Right lobe of liver (tissue), 6 donors: ENCODE measurements around the gene CEP20. TPM values are rescaled to one million over a fixed set of nuclear protein-coding genes. Genes with fewer than 3 reads are reported as not detected.

ENCODE experiments used
- ATAC-seq, 4 donors: fragments of 200-7000 bp; cut with Tn5 transposase; one replicate each; pipeline ENCODE4 v1.9.1; 2020; ENCODE audit warnings: mild to moderate bottlenecking in 4 of 4, moderate library complexity in 4 of 4
- DNase-seq, 3 donors: peaks; one replicate each; pipeline ENCODE4 v3.0.0-alpha.2; 2020
- H3K27ac ChIP-seq, 3 donors: fragments of 200-600 bp; one replicate each; pipeline ENCODE4 v1.8.0; 2022
- H3K27me3 ChIP-seq, 2 donors: fragments of 200-600 bp; one replicate each; pipeline ENCODE4 v1.8.0; 2022
- H3K36me3 ChIP-seq, 4 donors: fragments of 200-600 bp; sonication (generic) in 1 of 4; one replicate each; pipeline versions ENCODE4 v1.5.1 to v1.8.0; 2017 to 2022; ENCODE audit warnings: control low read depth in 1 of 4
- H3K4me1 ChIP-seq, 4 donors: fragments of 200-600 bp; sonication (generic) in 1 of 4; one replicate each; pipeline versions ENCODE4 v1.5.1 to v1.8.0; 2017 to 2022; ENCODE audit warnings: control low read depth in 1 of 4
- H3K4me3 ChIP-seq, 3 donors: fragments of 200-600 bp; one replicate each; pipeline ENCODE4 v1.8.0; 2022
- H3K9me3 ChIP-seq, 4 donors: fragments of 200-600 bp; sonication (generic) in 1 of 4; one replicate each; pipeline versions ENCODE4 v1.5.1 to v1.8.0; 2017 to 2022; ENCODE audit warnings: control low read depth in 1 of 4
- CTCF ChIP-seq, 4 donors: fragments of 200-600 bp in 3 of 4; fragments of 450-650 bp in 1 of 4; IDR thresholded peaks; one replicate each; pipeline versions ENCODE4 v1.5.1 to v1.8.0; 2016 to 2022; ENCODE audit warnings: antibody characterized with exemption in 4 of 4, mild to moderate bottlenecking in 2 of 4
- POLR2A ChIP-seq: fragments of 450-650 bp; IDR thresholded peaks from one replicate; pipeline ENCODE4 v1.6.1; 2017; ENCODE audit warnings: antibody characterized with exemption, mild to moderate bottlenecking
- WGBS: methylation state at CpG from one replicate; pipeline ENCODE4 v1.1.6; 2018; ENCODE audit warnings: low coverage, low lambda C conversion rate; ENCODE audit not compliant: insufficient coverage; ENCODE audit errors: missing lambda C conversion rate; 5-methylcytosine and 5-hydroxymethylcytosine counted together
- intact Hi-C, 2 donors: fragments of 100-400 bp; cut with DNase I; formaldehyde crosslinking; loops; one replicate each; pipeline versions ENCODE4 v1.11.2 to v1.14.1; 2022
- total RNA-seq, 6 experiments: library from RNA; depleted of rRNA in 2 of 6; stranded (reverse); fragments of >200 nt in 2 of 6; fragmentation: NEBNext Ultra II Directional in 3 of 6; extraction: Animal tissue kit (Norgen Biotek cat#: 25700) in 3 of 6; gene quantifications; one replicate each; pipeline versions ENCODE4 v1.1.0 to v1.2.4, GENCODE V29; 2016 to 2023
- donor health status: DM: no; HTN: yes; CAD: no.
- donor health status: DM: no; HTN: no; CAD: no.
- donor health status: DM: no; HTN: no; CAD: no.
- donor health status: DM: no; HTN: yes; CAD: no.
- donor health status: DM: no; HTN: yes; CAD: no.

The CEP20 gene
- total RNA-seq, 6 experiments from 2014 or later: 13.3 to 28.3 (median 18.3) TPM

GRCh38 chr16:15857724-15858560, 30.5 kb downstream of the CEP20 start:
- peak overlapping the region in 1 of 3 donors; percentile 14 for H3K4me3 ChIP-seq
- ATAC-seq (peak in 3 of 4 donors; percentile 18 to 23 (median 19)), DNase-seq (peak in 1 of 3 donors; percentile 33)
- WGBS: under 1% methylated on average over 16 of the region's 55 CpGs
- no peaks in the 10 kb centered on the region for H3K9me3 ChIP-seq
- H3K36me3 ChIP-seq: no peaks in the 10 kb centered on the region
- H3K27me3 ChIP-seq: no peaks in the 10 kb centered on the region
- H3K4me1 ChIP-seq: no peaks in the 10 kb centered on the region
- intact Hi-C loops: no loop called here
- H3K27ac ChIP-seq: no peak overlapping the region
- TF ChIP-seq CTCF (IDR thresholded peaks at IDR 0.05): no peak
- no peak for TF ChIP-seq POLR2A

GRCh38 chr16:15856901-15857698, 31.3 kb downstream of the CEP20 start, which contains the start of gene MYH11:
MYH11 (minus strand) TSS chr16:15857028; CDS start chr16:15838252, 18,776 bp downstream.
- no peak for DNase-seq
- Histone ChIP-seq H3K27ac (no peak within 1 kb of the TSS), H3K4me1 (no peaks in the 10 kb centered on the region), H3K4me3 (peak within 1 kb of the TSS in 1 of 3 donors; percentile 14), H3K27me3 (no peaks in the 10 kb centered on the region), H3K36me3 (no peaks in the 10 kb centered on the region), H3K9me3 (no peaks in the 10 kb centered on the region)
- intact Hi-C loops: no loop called here
- no peak for ATAC-seq
- TF ChIP-seq POLR2A: no peak
- TF ChIP-seq CTCF (IDR thresholded peaks at IDR 0.05): no peak
- under 1% methylated on average over 10 of the region's 49 CpGs for WGBS

- 39% methylated on average over 2 of the region's 2 CpGs for WGBS
- no peak for ATAC-seq
- Histone ChIP-seq H3K4me3 (no peak overlapping the region), H3K4me1 (no peaks in the 10 kb centered on the region), H3K27me3 (no peaks in the 10 kb centered on the region), H3K27ac (no peak overlapping the region), H3K9me3 (no peaks in the 10 kb centered on the region), H3K36me3 (no peaks in the 10 kb centered on the region)
- no peak for DNase-seq
- TF ChIP-seq CTCF (IDR thresholded peaks at IDR 0.05): no peak
- no peak for TF ChIP-seq POLR2A
- intact Hi-C loops: no loop called here
These were observed 32.2 kb downstream of the CEP20 start for GRCh38 chr16:15856182-15856581.

GRCh38 chr16:15855704-15856003, 32.7 kb downstream of the CEP20 start:
- H3K36me3 ChIP-seq: no peaks in the 10 kb centered on the region
- no peaks in the 10 kb centered on the region for H3K4me1 ChIP-seq
- WGBS: 34% methylated on average over 5 of the region's 5 CpGs
- H3K27me3 ChIP-seq: no peaks in the 10 kb centered on the region
- no peak overlapping the region for H3K27ac ChIP-seq
- intact Hi-C loops: no loop called here
- ATAC-seq: no peak
- TF ChIP-seq POLR2A (no peak), CTCF (IDR thresholded peaks at IDR 0.05) (no peak)
- no peak for DNase-seq
- H3K9me3 ChIP-seq: no peaks in the 10 kb centered on the region
- H3K4me3 ChIP-seq: no peak overlapping the region
